Measurements from ENCODE around the gene PNLIPRP2.

Gene PNLIPRP2

DNA sequence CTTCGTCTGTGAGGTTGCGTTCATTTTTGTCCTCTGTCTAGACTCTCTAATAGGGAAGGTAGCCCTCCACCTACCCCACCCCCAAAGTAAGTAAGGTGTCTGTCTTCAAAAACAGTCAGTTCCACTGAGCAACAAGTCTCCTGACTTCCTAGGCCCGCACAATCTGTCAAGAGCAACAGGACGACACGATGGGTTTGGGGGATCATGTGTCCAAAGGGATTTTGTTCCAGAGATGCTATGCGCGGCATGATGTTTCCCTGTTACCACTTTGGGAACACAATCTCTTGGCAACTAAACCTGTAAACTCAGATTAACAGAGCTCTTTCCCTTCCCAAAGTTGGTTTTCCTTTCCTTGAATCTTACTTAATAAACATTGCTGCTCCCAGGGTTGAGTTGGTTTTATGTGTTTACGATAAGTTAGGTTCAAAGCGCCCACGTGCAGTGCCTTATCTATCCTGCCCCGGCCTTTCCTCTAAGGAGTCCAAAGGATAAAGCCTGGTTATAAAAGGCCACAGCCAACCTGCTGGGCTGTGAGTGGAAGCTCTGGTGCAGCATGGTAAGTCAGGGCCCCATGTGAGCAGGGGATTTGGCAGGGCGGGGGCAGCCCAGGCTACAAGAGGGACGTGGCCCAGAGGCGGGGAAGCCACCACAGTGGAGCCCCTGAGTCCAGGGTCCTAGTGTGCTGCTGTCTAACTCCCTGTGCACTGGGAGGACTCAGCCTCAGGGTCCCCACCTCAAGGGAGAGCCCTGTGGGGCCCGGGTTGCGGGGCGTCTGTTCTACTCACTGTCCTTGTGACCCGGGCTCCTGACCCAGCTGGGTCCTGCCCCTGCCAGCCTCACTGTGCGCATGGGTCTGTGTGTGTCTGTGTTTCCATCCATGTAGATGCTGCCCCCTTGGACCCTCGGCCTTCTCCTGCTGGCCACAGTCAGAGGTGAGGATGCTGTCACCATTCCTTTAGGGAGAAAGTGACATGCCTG, at the start of gene PNLIPRP2:
PNLIPRP2 (plus strand) TSS at position 531 of the 978 bp plus-strand sequence.
- Mint-ChIP-seq H3K36me3 (ENCODE audit: insufficient read depth) (no peaks in the 10 kb centered on the region), H3K27me3 (peaks cover 15% of the 10 kb centered on the region), H3K4me3 (no peak within 1 kb of the TSS), H3K27ac (ENCODE audit: low read depth) (no peak within 1 kb of the TSS), H3K9me3 (peaks cover 15% of the 10 kb centered on the region), H3K4me1 (no peaks in the 10 kb centered on the region)
- ATAC-seq (replicated peaks; ENCODE audit: extremely low read depth, poor library complexity, severe bottlenecking) (no peak), DNase-seq (ENCODE audit: low spot score in 2 of 2) (no peak)

DNA sequence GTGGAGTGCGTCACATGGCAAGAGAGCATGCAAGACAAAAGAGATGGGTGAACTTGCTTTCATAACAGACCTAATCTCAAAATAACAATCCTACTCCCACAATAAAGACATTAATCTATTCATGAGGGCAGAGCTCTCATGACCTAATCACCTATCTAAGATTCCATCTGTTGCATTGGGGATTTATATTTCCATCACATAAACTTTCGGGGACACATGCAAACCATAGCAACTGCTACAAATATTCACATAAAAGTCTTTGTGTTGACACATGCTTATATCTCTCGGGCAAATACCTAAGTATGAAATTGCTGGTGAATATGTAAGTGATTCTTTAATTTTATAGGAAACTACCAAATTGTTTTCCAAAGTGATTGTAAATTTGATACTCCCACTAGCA, 46.0 kb upstream of the PNLIPRP2 start:
- no peak for ATAC-seq (replicated peaks; ENCODE audit: extremely low read depth, poor library complexity, severe bottlenecking)
- peaks cover 5% of the 10 kb centered on the region for H3K9me3 Mint-ChIP-seq
- no peaks in the 10 kb centered on the region for H3K4me1 Mint-ChIP-seq
- H3K4me3 Mint-ChIP-seq, result no peak overlapping the region
- no peak for DNase-seq (ENCODE audit: low spot score in 2 of 2)
- no peaks in the 10 kb centered on the region for H3K27me3 Mint-ChIP-seq
- no peak overlapping the region for H3K27ac Mint-ChIP-seq (ENCODE audit: low read depth)
- no peaks in the 10 kb centered on the region for H3K36me3 Mint-ChIP-seq (ENCODE audit: insufficient read depth)

DNA sequence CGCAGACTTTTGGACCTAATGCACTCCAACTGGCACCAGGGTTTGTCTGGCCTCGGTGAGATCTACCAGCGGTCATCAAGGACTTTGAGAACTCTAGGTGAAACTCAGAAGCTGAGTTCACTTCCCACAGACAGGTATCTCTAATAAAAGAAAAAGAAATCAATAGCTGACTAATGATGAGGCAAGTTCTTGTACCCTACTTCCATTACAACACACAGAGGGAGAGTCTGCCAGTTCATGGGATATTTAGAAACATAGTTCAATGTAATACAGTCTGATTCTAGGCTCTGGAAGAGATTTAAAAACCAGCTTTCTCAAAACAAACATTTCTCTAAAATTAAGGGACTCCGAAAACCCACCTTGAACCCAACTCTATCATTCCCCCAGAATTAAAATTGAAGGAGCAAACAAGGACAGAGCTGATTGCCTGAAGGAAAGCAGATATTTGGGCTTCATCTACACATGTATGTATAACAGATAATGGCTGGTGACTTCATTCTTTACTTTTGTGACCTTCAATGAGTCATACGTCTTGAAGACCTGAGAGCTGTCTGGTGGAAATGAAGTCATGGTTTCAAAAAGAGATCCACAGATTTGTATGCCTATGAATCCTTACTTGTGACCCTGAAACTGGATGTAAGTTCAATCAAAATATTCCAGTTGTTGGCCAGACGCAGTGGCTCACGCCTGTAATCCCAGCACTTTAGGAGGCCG, 32.7 kb upstream of the PNLIPRP2 start:
- H3K27ac Mint-ChIP-seq (ENCODE audit: low read depth), result no peak overlapping the region
- H3K9me3 Mint-ChIP-seq, result peaks cover 7% of the 10 kb centered on the region
- H3K36me3 Mint-ChIP-seq (ENCODE audit: insufficient read depth), result no peaks in the 10 kb centered on the region
- ATAC-seq (replicated peaks; ENCODE audit: extremely low read depth, poor library complexity, severe bottlenecking) (no peak), DNase-seq (ENCODE audit: low spot score in 2 of 2) (no peak)
- H3K27me3 Mint-ChIP-seq, result no peaks in the 10 kb centered on the region
- no peak overlapping the region for H3K4me3 Mint-ChIP-seq
- no peaks in the 10 kb centered on the region for H3K4me1 Mint-ChIP-seq

DNA sequence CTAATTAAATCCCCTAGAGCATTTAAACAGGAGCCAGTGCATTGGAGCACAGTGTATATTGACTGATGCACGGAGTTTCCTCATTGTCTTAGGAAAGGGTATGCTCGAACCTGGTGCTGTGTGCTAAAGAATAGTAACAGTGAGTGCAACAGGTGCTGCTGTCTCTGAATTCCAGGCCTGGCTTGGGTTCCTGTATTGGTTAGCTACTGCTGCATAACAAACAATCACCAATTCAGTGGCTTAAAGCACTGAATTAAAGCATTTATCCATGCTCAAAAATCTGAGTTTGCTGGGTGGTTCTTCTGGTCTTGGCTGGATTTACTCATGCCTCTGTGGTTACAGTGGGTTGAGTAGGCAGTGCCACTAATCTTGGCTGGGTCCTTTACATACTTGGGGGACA, 31.8 kb upstream of the PNLIPRP2 start:
- Mint-ChIP-seq H3K9me3 (peaks cover 7% of the 10 kb centered on the region), H3K4me3 (no peak overlapping the region), H3K4me1 (no peaks in the 10 kb centered on the region), H3K27ac (ENCODE audit: low read depth) (no peak overlapping the region), H3K27me3 (no peaks in the 10 kb centered on the region), H3K36me3 (ENCODE audit: insufficient read depth) (no peaks in the 10 kb centered on the region)
- ATAC-seq (replicated peaks; ENCODE audit: extremely low read depth, poor library complexity, severe bottlenecking) (no peak), DNase-seq (ENCODE audit: low spot score in 2 of 2) (no peak)

DNA sequence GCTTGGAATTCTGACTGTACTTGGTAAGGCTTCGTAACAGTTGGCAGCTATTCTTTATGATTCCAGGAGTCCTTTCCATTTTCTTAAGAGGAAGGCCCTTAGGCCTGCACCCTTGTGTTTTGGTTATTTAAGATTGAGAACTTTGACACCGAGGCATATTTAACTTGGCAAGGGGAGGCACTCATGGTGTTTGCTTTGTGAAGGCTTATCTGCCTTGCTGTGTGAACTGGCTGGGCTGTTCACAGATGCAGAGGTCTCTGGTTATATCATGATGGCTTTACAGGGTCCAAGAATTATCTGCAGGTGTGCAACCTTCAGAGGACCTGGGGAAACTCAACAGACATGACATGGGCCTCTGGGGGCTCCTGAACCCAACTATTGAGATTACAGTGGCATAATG, 30.8 kb upstream of the PNLIPRP2 start:
- no peaks in the 10 kb centered on the region for H3K27me3 Mint-ChIP-seq
- ATAC-seq (replicated peaks; ENCODE audit: extremely low read depth, poor library complexity, severe bottlenecking) (no peak), DNase-seq (ENCODE audit: low spot score in 2 of 2) (no peak)
- H3K4me1 Mint-ChIP-seq, result no peaks in the 10 kb centered on the region
- no peak overlapping the region for H3K27ac Mint-ChIP-seq (ENCODE audit: low read depth)
- no peak overlapping the region for H3K4me3 Mint-ChIP-seq
- peaks cover 7% of the 10 kb centered on the region for H3K9me3 Mint-ChIP-seq
- no peaks in the 10 kb centered on the region for H3K36me3 Mint-ChIP-seq (ENCODE audit: insufficient read depth)

DNA sequence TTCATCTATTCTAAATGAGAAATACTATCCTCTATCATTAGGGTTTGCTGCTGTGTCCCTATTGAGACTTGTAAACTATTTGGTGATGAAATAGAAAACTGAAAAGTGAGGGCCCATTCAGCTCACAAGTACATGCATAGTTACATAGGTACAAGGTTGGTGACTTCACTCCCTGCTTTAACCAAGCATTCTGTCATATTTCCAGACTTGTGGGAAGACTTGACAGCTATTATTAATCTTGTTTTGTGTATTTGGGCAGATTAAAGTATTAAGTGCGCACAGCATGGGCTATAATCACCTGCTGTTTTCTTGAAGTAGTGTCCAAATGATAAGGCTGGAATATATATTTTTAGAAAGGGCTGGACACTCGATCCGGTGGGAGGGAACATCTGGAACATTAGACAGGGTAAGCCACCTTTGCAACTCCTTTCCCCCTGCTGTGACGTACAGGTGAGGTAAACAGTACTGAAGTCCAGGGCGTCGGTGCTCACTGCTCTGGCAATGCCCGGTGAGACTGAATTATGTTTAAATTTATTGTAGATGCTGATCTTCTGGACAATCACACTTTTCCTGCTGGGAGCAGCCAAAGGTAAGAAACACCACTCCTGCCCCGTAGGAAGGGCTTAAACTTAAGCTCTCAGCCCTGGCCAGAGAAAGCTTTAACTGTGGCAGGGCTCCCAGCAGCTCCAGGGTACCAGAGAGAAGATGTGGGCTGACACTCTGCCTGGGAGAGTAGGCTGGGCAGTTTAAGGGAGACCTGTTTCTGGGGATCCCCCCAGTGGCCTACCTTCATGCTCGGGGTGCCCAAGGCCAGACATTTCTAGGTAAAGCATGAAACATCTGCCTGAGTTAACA, 29.9 kb upstream of the PNLIPRP2 start, which contains the start of gene PNLIPRP1:
PNLIPRP1 (plus strand) TSS at position 370 of the 855 bp plus-strand sequence; CDS start at position 541, 171 bp downstream.
- no peak within 1 kb of the TSS for H3K27ac Mint-ChIP-seq (ENCODE audit: low read depth)

DNA sequence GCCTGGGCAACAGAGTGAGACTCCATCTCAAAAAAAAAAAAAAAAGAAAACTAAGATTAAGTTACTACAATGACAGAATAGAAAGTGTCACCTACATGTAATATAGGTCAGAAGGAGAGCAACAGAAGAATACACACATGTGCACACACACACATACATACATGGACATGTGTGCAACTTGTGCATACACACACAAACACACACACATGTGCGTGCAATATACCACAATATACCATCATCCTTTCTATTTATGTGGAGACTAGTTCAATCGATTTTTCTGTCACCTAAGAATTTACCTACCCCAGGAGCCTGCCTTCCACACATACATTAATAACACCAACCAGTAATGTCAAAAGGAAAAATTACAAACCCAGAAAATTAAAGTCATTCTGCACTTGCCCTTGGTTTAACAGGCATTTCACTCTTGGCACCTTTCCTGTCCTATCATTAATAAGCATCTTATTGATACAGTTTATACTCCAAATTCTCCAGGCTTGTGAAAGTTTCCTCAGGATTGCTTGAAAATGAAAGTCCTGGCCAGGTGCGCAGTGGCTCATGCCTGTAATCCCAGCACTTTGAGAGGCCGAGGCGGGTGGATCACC, 27.5 kb upstream of the PNLIPRP2 start:
- H3K27me3 Mint-ChIP-seq, result no peaks in the 10 kb centered on the region
- DNase-seq (ENCODE audit: low spot score in 2 of 2), result no peak
- H3K4me3 Mint-ChIP-seq, result no peak overlapping the region
- no peak for ATAC-seq (replicated peaks; ENCODE audit: extremely low read depth, poor library complexity, severe bottlenecking)
- no peak overlapping the region for H3K27ac Mint-ChIP-seq (ENCODE audit: low read depth)
- H3K36me3 Mint-ChIP-seq (ENCODE audit: insufficient read depth), result no peaks in the 10 kb centered on the region
- peaks cover 4% of the 10 kb centered on the region for H3K9me3 Mint-ChIP-seq
- H3K4me1 Mint-ChIP-seq, result no peaks in the 10 kb centered on the region

More for the DNA sequence above, 29.9 kb upstream of the PNLIPRP2 start, which contains the start of gene PNLIPRP1:
- ATAC-seq (replicated peaks; ENCODE audit: extremely low read depth, poor library complexity, severe bottlenecking) (no peak), DNase-seq (ENCODE audit: low spot score in 2 of 2) (no peak)
- peaks cover 4% of the 10 kb centered on the region for H3K9me3 Mint-ChIP-seq
- H3K4me3 Mint-ChIP-seq, result no peak within 1 kb of the TSS
- H3K4me1 Mint-ChIP-seq, result no peaks in the 10 kb centered on the region
- H3K27me3 Mint-ChIP-seq, result no peaks in the 10 kb centered on the region
- H3K36me3 Mint-ChIP-seq (ENCODE audit: insufficient read depth), result no peaks in the 10 kb centered on the region

DNA sequence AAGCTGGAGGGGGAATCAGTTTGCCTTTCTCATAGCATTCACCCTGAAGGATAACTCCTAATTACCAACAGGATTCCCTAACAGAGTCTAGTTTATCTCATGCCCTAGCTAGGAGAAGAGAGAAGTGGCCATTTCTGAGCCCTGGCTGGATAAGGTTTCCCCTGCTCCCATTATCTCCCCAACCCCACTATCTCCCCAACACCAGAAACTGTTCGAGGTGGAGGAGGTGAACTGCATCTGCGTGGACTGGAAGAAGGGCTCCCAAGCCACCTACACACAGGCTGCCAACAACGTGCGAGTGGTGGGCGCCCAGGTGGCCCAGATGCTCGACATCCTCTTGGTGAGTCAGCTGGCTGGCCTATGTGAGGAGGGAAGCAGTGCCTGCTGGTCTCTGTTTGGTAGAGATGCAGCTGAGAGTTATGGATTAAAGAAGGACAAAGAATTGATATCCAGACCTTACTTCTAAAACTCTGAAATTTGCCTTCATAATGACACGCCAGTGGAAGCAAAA, 26.2 kb upstream of the PNLIPRP2 start:
- no peak overlapping the region for H3K4me3 Mint-ChIP-seq

DNA sequence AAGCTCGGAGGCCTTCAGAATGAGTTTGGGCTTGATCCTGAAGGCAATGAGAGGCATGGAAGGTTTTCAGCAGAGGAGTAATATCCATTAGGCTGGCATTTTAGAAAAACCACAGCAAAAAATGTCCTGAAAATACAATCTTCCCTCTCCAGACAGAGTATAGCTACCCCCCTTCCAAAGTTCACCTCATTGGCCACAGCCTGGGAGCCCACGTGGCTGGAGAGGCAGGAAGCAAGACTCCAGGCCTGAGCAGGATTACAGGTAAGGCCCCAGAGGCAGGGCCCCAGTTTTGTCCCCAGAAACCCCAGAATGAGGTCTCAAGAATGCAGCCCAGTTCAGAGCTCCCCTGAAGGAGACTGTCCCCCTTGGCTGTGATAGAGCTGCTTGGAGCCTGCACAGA, 24.7 kb upstream of the PNLIPRP2 start:
- Mint-ChIP-seq H3K27ac (ENCODE audit: low read depth) (no peak overlapping the region), H3K4me3 (no peak overlapping the region), H3K27me3 (no peaks in the 10 kb centered on the region), H3K9me3 (peaks cover 4% of the 10 kb centered on the region), H3K36me3 (ENCODE audit: insufficient read depth) (no peaks in the 10 kb centered on the region), H3K4me1 (no peaks in the 10 kb centered on the region)
- no peak for ATAC-seq (replicated peaks; ENCODE audit: extremely low read depth, poor library complexity, severe bottlenecking)
- no peak for DNase-seq (ENCODE audit: low spot score in 2 of 2)

More for the DNA sequence above, 26.2 kb upstream of the PNLIPRP2 start:
- Mint-ChIP-seq H3K27ac (ENCODE audit: low read depth) (no peak overlapping the region), H3K9me3 (peaks cover 4% of the 10 kb centered on the region), H3K4me1 (no peaks in the 10 kb centered on the region), H3K36me3 (ENCODE audit: insufficient read depth) (no peaks in the 10 kb centered on the region), H3K27me3 (no peaks in the 10 kb centered on the region)
- no peak for DNase-seq (ENCODE audit: low spot score in 2 of 2)
- no peak for ATAC-seq (replicated peaks; ENCODE audit: extremely low read depth, poor library complexity, severe bottlenecking)

DNA sequence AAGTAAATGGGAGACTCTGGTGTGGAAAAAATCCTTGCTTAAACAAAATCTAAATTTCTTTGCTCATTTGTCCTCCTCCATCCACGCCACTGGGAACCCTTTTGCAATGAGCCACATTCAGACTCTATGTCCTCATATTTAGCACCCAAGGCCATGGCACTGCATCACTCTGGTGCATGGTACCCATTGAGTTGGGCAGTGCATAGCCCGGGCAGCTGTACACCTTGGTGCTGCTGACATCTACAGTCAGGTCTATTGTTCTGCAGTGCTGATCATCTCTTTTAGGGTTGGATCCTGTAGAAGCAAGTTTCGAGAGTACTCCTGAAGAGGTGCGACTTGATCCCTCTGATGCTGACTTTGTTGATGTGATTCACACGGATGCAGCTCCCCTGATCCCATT, 23.2 kb upstream of the PNLIPRP2 start:
- Mint-ChIP-seq H3K27ac (ENCODE audit: low read depth) (no peak overlapping the region), H3K4me1 (no peaks in the 10 kb centered on the region), H3K4me3 (no peak overlapping the region), H3K9me3 (peaks cover 4% of the 10 kb centered on the region), H3K36me3 (ENCODE audit: insufficient read depth) (peaks cover 2% of the 10 kb centered on the region), H3K27me3 (no peaks in the 10 kb centered on the region)
- ATAC-seq (replicated peaks; ENCODE audit: extremely low read depth, poor library complexity, severe bottlenecking) (no peak), DNase-seq (ENCODE audit: low spot score in 2 of 2) (no peak)

DNA sequence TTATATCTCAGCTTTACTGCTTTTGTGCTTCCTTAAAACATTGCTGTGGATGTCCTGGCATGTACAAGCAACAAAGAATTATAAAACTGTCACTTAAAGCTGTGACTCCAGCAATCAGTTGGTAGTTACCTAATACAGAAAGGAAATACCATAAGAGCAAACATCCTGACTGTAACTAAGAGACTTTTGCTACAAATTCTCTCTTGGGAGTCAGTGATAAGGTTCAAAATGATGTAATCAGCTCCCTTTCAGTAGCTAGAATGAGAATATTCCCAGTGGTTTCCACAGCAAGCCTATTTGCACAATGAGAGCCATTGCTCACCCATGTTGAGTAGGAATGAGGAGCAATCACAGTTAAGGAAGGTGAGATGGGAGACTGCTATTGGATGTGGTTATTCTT, 22.4 kb upstream of the PNLIPRP2 start:
- Mint-ChIP-seq H3K27ac (ENCODE audit: low read depth) (no peak overlapping the region), H3K36me3 (ENCODE audit: insufficient read depth) (peaks cover 2% of the 10 kb centered on the region), H3K27me3 (no peaks in the 10 kb centered on the region), H3K4me3 (no peak overlapping the region), H3K4me1 (no peaks in the 10 kb centered on the region), H3K9me3 (peaks cover 4% of the 10 kb centered on the region)
- ATAC-seq (replicated peaks; ENCODE audit: extremely low read depth, poor library complexity, severe bottlenecking) (no peak), DNase-seq (ENCODE audit: low spot score in 2 of 2) (no peak)

DNA sequence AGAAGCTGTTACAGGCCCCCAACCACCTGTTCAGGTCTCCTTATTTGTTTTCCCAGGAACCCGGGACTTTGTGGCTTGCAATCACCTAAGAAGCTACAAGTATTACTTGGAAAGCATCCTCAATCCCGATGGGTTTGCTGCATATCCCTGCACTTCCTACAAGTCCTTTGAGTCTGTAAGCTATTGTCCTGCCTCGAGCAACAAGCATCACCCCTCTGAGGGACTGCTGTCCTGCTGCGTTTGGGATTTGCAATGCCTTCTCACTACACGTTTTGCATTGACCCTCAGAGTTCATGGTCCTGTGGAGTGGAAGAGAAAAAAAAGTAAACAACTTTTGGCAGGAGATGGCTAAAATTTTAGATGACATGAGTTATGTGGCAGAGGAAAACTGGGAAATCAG, 20.8 kb upstream of the PNLIPRP2 start:
- Mint-ChIP-seq H3K27me3 (no peaks in the 10 kb centered on the region), H3K4me1 (no peaks in the 10 kb centered on the region), H3K9me3 (peaks cover 4% of the 10 kb centered on the region), H3K27ac (ENCODE audit: low read depth) (no peak overlapping the region), H3K4me3 (no peak overlapping the region), H3K36me3 (ENCODE audit: insufficient read depth) (peaks cover 2% of the 10 kb centered on the region)
- DNase-seq (ENCODE audit: low spot score in 2 of 2) (no peak), ATAC-seq (replicated peaks; ENCODE audit: extremely low read depth, poor library complexity, severe bottlenecking) (no peak)

Measured in central memory CD8-positive, alpha-beta T cell (primary cell).